Prostate gland (tissue), 2 donors: ENCODE data around the gene TIMP4.

Source experiments
- CTCF ChIP-seq, 4 experiments: fragments of 200-600 bp in 2 of 4; fragments of 450-650 bp in 2 of 4; sonication (generic) in 2 of 4; IDR thresholded peaks; 1 replicate in 3 of 4; 2 replicates in 1 of 4; pipeline ENCODE4 v1.5.1; 2016 to 2019; ENCODE audit warnings: antibody characterized with exemption in 4 of 4, mild to moderate bottlenecking in 2 of 4, moderate library complexity in 2 of 4
- POLR2A ChIP-seq: fragments of 450-650 bp; IDR thresholded peaks from one replicate; pipeline ENCODE4 v1.6.1; 2016; ENCODE audit warnings: antibody characterized with exemption, mild to moderate bottlenecking
- POLR2AphosphoS5 ChIP-seq: sonication (generic); formaldehyde crosslinking; IDR thresholded peaks from one replicate; pipeline ENCODE4 v1.6.1; 2017; ENCODE audit warnings: antibody characterized with exemption

- TF ChIP-seq CTCF (IDR thresholded peaks at IDR 0.05) (no peak), POLR2AphosphoS5 (no peak), POLR2A (no peak)
Measured at GRCh38 chr3:12149029-12149428, 9.7 kb downstream of the TIMP4 start.
